Ishikawa (cell line): ENCODE results near the gene TRUB1.

Experiments used
- CEBPB ChIP-seq: IDR thresholded peaks from 2 replicates; pipeline ENCODE4 v1.6.1; 2012
- CREB1 ChIP-seq: IDR thresholded peaks from 2 replicates; pipeline ENCODE4 v1.6.1; 2012; ENCODE audit warnings: low read depth
- EGR1 ChIP-seq: IDR thresholded peaks from 2 replicates; pipeline ENCODE4 v1.6.1; 2012
- EP300 ChIP-seq: IDR thresholded peaks from 2 replicates; pipeline ENCODE4 v1.6.1; 2012; ENCODE audit warnings: borderline replicate concordance
- FOXM1 ChIP-seq: IDR thresholded peaks from 2 replicates; pipeline ENCODE4 v1.6.1; 2012; ENCODE audit warnings: low read depth, borderline replicate concordance
- NFIC ChIP-seq: IDR thresholded peaks from 2 replicates; pipeline ENCODE4 v1.6.1; 2012
- RAD21 ChIP-seq: IDR thresholded peaks from 2 replicates; pipeline ENCODE4 v1.6.1; 2012; ENCODE audit warnings: low read depth
- TAF1 ChIP-seq: IDR thresholded peaks from 2 replicates; pipeline ENCODE4 v1.6.1; 2012; ENCODE audit warnings: low read depth, mild to moderate bottlenecking
- TCF12 ChIP-seq: IDR thresholded peaks from 2 replicates; pipeline ENCODE4 v1.6.1; 2012; ENCODE audit warnings: low read depth
- TEAD4 ChIP-seq: IDR thresholded peaks from 2 replicates; pipeline ENCODE4 v1.6.1; 2012
- USF1 ChIP-seq: IDR thresholded peaks from 2 replicates; pipeline ENCODE4 v1.6.1; 2012
- YY1 ChIP-seq: IDR thresholded peaks from 2 replicates; pipeline ENCODE4 v1.6.1; 2012; ENCODE audit warnings: low read depth
- ZBTB7A ChIP-seq: IDR thresholded peaks from 2 replicates; pipeline ENCODE4 v1.6.1; 2012; ENCODE audit warnings: low read depth
- TF ChIP-seq, protein P1 (sequence below): IDR thresholded peaks from 2 replicates; pipeline ENCODE4 v1.6.1; 2012
- TF ChIP-seq, protein P2 (sequence below): IDR thresholded peaks from 2 replicates; pipeline ENCODE4 v1.6.1; 2012; ENCODE audit warnings: low read depth, mild to moderate bottlenecking

TRUB1 gene

DNA sequence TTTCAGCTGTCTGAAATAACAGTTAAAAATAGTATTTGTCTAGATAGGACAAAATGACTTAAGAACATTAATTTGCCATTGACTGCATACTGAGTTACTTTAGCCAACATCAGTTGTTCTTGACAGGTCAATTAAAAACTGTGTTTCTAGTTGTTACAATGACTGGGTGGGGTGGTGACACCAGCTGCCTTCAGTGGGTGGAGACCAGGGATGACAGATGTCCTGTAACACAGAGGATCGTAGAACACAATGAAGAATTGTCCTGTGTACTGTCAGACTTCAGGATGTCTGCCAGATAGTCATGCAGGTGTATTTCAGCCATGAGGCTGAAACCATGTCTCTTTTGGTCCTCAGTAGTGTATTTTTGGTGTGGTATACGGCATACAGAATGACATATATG lies 24.4 kb downstream of the TRUB1 start:
- TF ChIP-seq CEBPB (no peak), CREB1 (no peak), NFIC (no peak), TCF12 (no peak)
- TF ChIP-seq, protein P1, sequence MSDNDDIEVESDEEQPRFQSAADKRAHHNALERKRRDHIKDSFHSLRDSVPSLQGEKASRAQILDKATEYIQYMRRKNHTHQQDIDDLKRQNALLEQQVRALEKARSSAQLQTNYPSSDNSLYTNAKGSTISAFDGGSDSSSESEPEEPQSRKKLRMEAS, result no peak
- TF ChIP-seq, protein P2, sequence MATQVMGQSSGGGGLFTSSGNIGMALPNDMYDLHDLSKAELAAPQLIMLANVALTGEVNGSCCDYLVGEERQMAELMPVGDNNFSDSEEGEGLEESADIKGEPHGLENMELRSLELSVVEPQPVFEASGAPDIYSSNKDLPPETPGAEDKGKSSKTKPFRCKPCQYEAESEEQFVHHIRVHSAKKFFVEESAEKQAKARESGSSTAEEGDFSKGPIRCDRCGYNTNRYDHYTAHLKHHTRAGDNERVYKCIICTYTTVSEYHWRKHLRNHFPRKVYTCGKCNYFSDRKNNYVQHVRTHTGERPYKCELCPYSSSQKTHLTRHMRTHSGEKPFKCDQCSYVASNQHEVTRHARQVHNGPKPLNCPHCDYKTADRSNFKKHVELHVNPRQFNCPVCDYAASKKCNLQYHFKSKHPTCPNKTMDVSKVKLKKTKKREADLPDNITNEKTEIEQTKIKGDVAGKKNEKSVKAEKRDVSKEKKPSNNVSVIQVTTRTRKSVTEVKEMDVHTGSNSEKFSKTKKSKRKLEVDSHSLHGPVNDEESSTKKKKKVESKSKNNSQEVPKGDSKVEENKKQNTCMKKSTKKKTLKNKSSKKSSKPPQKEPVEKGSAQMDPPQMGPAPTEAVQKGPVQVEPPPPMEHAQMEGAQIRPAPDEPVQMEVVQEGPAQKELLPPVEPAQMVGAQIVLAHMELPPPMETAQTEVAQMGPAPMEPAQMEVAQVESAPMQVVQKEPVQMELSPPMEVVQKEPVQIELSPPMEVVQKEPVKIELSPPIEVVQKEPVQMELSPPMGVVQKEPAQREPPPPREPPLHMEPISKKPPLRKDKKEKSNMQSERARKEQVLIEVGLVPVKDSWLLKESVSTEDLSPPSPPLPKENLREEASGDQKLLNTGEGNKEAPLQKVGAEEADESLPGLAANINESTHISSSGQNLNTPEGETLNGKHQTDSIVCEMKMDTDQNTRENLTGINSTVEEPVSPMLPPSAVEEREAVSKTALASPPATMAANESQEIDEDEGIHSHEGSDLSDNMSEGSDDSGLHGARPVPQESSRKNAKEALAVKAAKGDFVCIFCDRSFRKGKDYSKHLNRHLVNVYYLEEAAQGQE, result no peak

DNA sequence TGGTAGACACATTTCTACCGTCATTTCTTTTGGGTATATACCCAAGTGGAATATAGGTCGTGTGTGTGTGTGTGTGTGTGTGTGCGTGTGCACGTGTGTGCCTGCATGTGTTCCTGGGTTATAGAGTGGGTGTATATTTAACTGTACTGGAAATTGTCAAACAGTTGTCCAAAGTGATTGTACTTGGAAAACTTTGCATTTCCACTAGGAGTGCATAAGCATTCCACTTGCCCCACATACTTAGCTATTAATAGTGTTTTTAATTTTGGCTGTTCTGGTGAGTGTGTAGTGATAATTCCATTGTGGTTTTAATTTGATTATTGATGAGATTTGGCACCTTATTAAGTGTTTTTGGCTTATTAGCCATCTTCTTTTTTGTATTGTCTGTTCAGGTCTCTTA lies 25.9 kb downstream of the TRUB1 start:
- TF ChIP-seq TEAD4, result no peak

GRCh38 chr10:114967071-114967470 lies 29.1 kb downstream of the TRUB1 start:
- TF ChIP-seq CEBPB, result no peak
- TF ChIP-seq EGR1, result no peak
- no peak for TF ChIP-seq EP300
- TF ChIP-seq TAF1, result no peak
- no peak for TF ChIP-seq TEAD4
- TF ChIP-seq NFIC, result no peak
- TF ChIP-seq ZBTB7A, result no peak
- no peak for TF ChIP-seq RAD21
- no peak for TF ChIP-seq YY1
- no peak for TF ChIP-seq CREB1
- TF ChIP-seq TCF12, result no peak
- TF ChIP-seq FOXM1, result no peak
- no peak for TF ChIP-seq USF1
- TF ChIP-seq, protein P1, result no peak
- TF ChIP-seq, protein P2, result no peak

- TF ChIP-seq TAF1 (no peak), RAD21 (no peak), FOXM1 (no peak), TCF12 (no peak), NFIC (no peak)
- TF ChIP-seq, protein P2, result no peak
Observed at GRCh38 chr10:114970515-114970914, 32.5 kb downstream of the TRUB1 start.

DNA sequence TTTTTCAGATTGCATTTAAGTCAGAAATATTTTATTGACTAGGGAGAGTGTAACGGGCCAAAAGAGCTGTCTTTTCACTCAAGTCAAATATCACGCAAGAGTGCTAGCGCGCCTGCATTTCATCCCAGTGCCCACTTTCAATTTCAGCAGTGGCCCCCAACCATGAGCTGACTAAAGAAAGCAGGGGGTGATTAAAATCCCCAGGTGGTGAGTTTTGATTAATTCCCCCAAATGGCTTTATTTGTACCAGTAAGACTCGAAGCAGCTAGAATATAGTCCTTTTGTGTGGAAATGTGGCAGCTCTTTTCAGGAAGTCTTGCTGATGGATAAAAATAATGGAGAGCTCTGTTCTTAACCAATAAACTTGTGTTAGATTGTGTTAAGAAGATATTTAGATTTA lies 35.3 kb downstream of the TRUB1 start:
- TF ChIP-seq EGR1 (no peak), TEAD4 (no peak), TAF1 (no peak), NFIC (no peak), USF1 (no peak), ZBTB7A (no peak), EP300 (no peak), CEBPB (no peak), YY1 (no peak), TCF12 (no peak), RAD21 (no peak), CREB1 (no peak), FOXM1 (no peak)
- TF ChIP-seq, protein P2, result no peak
- TF ChIP-seq, protein P1, result no peak
